Measurements from ENCODE around the gene THSD4.

THSD4 gene

GRCh38 chr15:71272932-71273331 is 157.7 kb downstream of the THSD4 start:
- DNase-seq = no peak

GRCh38 chr15:71273731-71274447 is 158.6 kb downstream of the THSD4 start:
- no peak for DNase-seq

- DNase-seq = no peak
Measured at GRCh38 chr15:71274448-71274798, 159.2 kb downstream of the THSD4 start.

DNA sequence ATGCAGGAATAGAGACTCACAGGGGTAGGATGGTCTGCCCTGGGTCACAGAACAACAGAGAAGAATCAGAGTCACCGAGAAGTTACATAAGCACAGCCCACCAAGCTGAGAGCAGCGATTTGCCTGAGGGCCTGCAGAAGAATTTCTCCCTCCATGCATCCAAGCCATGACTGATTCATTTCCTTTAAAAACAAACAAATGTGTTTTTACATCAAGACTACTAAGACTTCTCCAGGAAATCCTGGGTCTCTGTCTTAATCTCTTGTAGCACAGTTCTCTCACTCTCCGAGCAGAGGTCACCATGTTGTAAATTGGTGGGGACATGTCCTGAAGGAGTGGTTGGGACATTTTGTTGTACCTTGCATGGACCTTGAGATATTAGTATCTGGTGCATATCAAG is 159.8 kb downstream of the THSD4 start:
- DNase-seq = no peak

- no peak for DNase-seq
Measured at GRCh38 chr15:71275566-71276335, 160.5 kb downstream of the THSD4 start.

GRCh38 chr15:71276336-71276665 is 161.0 kb downstream of the THSD4 start:
- DNase-seq = no peak

DNA sequence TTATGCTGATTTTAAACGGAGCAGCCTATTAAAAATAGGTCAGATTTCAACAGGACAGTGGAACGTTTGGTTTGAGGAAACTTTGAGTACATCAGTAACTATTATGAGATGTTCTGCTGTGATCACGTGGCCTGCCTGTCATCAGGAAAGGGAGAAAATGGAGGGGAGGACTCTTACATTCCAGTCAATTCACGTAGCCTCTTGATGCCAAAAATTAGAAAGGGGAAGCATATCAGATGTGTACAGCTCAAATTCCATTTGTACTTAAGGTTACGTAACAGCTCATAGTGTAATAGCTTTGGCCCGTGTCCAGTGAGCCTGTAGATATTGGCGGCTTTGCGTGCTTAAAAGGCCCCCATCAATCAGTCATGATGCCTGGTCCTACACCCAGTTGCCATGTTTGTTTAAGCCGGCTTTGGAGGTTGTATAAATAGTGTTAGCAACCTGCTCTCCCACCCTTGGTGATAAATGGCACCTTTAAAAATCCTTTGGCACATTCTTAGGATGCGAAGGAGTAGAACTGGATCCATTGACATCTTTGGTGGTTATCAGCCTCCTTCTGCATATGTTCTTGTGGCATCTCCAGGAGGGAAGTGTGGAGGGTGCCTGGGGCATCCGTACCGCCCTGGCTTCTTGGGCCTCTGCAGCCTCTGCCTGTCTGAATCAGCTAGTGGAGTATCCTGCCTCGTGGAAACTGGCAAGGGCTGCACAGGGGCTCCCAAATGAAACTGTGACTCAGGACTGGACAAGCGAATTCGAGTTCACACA is 163.9 kb downstream of the THSD4 start:
- DNase-seq = peak; percentile 82 to 90

DNA sequence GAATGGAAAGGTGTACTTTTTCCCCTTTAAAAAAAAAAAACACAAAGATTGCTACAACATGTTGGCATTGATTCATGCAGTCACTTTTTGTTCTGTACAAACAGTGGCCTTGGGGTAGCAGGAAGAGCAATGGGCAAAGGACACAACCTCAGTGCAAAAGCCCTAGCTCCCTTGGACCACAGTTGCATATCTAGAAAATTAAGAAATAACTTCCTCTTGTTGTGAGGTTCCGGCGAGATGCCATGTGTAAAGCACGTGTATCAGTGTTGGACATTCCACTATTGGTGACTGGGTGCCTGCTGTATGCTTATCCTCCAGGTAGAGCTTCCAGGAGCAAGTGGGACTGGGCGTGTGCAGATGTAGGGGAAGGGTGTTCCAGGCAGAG is 164.5 kb downstream of the THSD4 start:
- DNase-seq = no peak

GRCh38 chr15:71280206-71280605 is 164.9 kb downstream of the THSD4 start:
- no peak for DNase-seq

DNA sequence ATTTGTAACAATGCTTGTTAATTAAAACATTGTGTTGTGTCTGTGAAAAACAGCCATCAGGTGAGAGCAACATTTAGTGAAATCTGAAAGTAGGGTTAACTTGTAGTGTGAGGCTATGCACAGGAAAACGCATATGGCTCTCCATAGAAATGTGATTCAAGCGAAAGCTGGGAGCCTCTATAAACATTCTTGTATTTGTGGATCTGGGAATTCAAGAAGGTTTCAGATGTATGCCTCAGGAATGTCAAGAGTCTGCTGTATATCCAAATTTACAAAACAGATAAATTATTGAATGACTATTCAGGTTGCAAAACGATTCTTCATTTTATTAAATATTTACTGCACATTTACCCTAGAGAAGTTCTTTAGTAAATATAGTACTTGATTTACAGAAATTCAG is 166.0 kb downstream of the THSD4 start:
- no peak for DNase-seq

DNA sequence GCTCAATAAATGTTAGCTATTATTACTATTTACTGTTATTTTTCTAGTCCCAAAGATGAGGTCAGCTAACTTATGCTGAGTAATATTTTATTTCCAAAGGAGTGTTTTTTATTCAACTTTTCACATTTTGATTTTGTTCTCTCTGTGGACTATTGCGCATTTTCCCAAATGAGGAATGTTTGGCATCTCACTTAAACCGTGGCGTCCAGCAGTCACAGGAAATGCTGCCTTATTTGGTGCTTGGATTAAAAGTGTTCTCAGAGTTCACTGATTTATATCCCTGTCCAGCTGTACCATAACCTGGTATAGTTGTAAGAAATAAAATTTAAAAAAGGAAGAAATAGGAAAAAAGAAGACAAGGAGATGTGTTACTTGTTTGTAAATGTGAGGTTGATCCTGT is 166.8 kb downstream of the THSD4 start:
- DNase-seq = no peak

DNA sequence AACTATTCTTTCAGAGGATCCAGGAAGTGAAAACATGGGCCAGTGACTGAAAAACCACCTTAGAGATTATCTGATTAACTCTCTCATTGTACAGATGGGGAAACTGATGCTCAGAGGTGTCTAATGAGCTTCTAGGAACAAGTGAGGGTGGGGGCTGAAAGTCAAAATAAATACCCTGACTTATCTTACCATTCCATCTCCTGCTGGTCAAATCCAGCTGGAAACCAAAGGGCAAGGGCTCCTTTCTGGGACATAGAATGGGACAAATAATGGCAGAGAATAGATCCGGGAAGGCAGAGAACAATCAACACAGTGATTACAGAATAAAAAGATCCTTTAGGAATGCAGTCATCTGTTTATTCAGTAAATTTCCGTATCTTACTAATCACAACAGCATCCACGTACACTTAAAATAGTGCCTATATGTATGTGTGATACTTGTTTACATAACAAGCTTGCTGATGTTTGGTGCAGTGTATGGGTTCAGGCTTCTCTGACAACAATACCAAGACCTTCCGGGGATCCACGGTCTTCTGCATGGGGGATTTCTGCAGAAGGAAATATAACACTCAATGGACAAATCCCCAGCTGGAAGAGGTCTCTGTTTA is 173.2 kb downstream of the THSD4 start:
- no peak for DNase-seq

DNA sequence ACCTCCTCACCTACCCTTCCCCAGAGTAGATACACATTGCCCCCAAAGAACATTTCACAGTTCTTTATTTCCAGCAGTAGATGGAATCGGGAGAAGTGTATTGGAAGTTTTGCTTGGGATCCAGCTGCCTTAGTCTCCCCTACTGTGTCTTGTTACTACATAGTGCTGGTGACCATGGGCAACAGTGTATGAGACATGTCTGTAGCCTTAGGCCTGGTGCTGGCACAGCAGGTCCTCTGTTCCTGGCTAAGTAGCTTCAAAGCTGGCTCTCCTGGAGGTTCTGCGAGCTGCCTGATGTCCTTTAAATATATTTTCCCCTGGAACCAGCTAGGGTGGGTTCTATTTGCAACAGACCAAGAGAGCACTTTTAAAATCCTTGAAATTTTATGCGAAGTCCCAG is 174.7 kb downstream of the THSD4 start:
- peak in 1 of 2 experiments; percentile 39 for DNase-seq

- no peak for DNase-seq
Measured at GRCh38 chr15:71290881-71291635, 175.8 kb downstream of the THSD4 start.

- DNase-seq = no peak
Measured at GRCh38 chr15:71291723-71292122, 176.5 kb downstream of the THSD4 start.

GRCh38 chr15:71293723-71294122 is 178.5 kb downstream of the THSD4 start:
- DNase-seq = no peak

- no peak for DNase-seq
Measured at GRCh38 chr15:71294251-71294910, 179.1 kb downstream of the THSD4 start.

DNA sequence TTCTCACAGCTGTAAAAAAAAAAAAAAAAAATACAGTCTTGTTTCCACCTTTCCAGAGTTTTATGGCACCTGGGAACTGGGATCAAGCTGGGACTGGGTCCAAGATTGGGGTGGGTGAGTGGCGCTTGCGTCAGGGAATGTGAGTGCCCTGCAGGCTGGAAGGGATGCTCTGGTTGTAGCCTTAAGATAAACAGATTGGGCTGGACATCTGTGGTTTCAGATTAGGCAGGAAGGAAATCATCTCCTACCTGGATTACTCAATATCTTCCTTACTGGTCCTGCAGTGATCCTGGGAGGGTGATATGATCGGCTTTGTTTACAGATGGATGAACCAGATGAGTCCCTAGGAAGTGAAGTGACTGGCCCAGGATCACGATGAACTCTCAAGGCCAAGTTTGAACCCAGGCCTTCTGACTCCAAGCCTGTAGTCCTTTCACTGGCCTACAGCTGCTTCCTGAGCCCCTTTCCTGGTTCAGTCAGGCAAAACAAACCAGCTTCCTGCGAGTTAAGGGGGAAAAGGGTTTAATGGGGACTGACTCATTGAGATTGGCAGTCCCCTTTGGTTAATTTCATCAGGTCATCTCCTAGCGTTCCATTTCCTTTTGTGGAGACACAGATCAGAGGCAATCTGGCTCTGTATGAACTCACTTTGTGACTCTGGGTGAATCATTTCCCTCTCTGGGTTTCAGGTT is 179.8 kb downstream of the THSD4 start:
- no peak for DNase-seq

DNA sequence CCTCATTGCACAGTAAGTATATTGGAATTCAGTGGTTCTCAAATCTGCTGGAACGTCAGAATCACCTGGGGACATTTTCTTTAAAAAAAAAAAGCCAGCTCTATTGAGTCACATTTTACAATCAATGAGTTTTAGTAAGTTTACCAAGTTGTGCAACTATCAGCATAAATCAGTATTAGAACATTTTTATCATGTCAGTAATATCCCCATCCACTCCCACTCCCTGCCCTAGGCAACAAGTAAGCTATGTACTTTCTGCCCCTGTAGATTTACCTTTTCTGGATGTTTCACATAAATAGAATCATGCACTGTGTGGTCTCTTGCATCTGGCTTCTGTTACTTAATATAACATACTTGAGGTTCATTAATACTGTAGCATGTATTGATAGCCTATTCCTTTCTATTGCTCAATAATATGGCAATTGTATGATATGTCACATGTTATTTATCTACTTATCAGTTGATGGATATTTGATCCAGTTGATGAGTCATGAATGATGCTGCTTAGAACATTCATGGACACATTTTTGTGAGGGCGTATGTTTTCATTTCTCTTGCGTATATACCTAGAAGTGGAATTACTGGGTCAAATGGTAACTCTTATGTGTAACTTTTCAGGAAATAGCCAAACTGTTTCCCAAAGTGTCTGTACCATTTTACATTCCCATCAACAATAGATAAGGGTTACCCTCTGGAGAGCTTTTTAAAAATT is 180.5 kb downstream of the THSD4 start:
- no peak for DNase-seq

- DNase-seq = no peak
Measured at GRCh38 chr15:71296315-71296679, 181.0 kb downstream of the THSD4 start.

All from NCI-H2081 (cell line).